AG08396 (cell line): Measurements from ENCODE around the gene ZNF813.
"Not testable (repeated sequence)": the region's sequence is repeated elsewhere in the genome, so short reads cannot be mapped to it uniquely, and the experiment has no call there.

Source experiments
- DNase-seq: peaks from one replicate; pipeline ENCODE4 v3.0.0; 2012; ENCODE audit warnings: low spot score, mixed read lengths

Gene ZNF813

GRCh38 chr19:53483751-53484150 lies 16.2 kb downstream of the ZNF813 start:
- DNase-seq, result not testable (repeated sequence)

GRCh38 chr19:53485046-53486004 lies 17.8 kb downstream of the ZNF813 start:
- DNase-seq, result no peak

GRCh38 chr19:53492153-53492552 lies 24.6 kb downstream of the ZNF813 start:
- no peak for DNase-seq

GRCh38 chr19:53497311-53498023 lies 29.9 kb downstream of the ZNF813 start:
- not testable (repeated sequence) for DNase-seq

GRCh38 chr19:53498024-53498395 lies 30.5 kb downstream of the ZNF813 start:
- DNase-seq, result not testable (repeated sequence)

- not testable (repeated sequence) for DNase-seq
These were observed 35.6 kb downstream of the ZNF813 start for GRCh38 chr19:53503151-53503550.

- DNase-seq, result not testable (repeated sequence)
These were observed 36.3 kb downstream of the ZNF813 start for GRCh38 chr19:53503671-53504364.

GRCh38 chr19:53504365-53504703 lies 36.8 kb downstream of the ZNF813 start:
- DNase-seq, result not testable (repeated sequence)

GRCh38 chr19:53504885-53505284 lies 37.4 kb downstream of the ZNF813 start:
- no peak for DNase-seq

- no peak for DNase-seq
These were observed 39.2 kb downstream of the ZNF813 start for GRCh38 chr19:53506728-53507127.

GRCh38 chr19:53507523-53508442 lies 40.2 kb downstream of the ZNF813 start:
- no peak for DNase-seq

GRCh38 chr19:53509443-53509842 lies 41.9 kb downstream of the ZNF813 start:
- no peak for DNase-seq

GRCh38 chr19:53509845-53510244 lies 42.3 kb downstream of the ZNF813 start:
- no peak for DNase-seq

- DNase-seq, result no peak
These were observed 43.8 kb downstream of the ZNF813 start for GRCh38 chr19:53511357-53511756.

- peak; percentile 70 for DNase-seq
These were observed 44.4 kb downstream of the ZNF813 start for GRCh38 chr19:53511933-53512374.

GRCh38 chr19:53515047-53515446 lies 47.5 kb downstream of the ZNF813 start:
- not testable (repeated sequence) for DNase-seq

- DNase-seq, result no peak
These were observed 49.7 kb downstream of the ZNF813 start for GRCh38 chr19:53517114-53517741.

GRCh38 chr19:53518121-53518520 lies 50.6 kb downstream of the ZNF813 start:
- DNase-seq, result no peak

GRCh38 chr19:53518716-53519115 lies 51.2 kb downstream of the ZNF813 start:
- no peak for DNase-seq

- no peak for DNase-seq
These were observed 51.9 kb downstream of the ZNF813 start for GRCh38 chr19:53519446-53519845.

GRCh38 chr19:53520163-53520546 lies 52.6 kb downstream of the ZNF813 start:
- no peak for DNase-seq
